Regular cardiac myocyte (primary cell): Measurements from ENCODE around the gene OR10A5. TPM values are rescaled to one million over a fixed set of nuclear protein-coding genes. Genes with fewer than 3 reads are reported as not detected.

ENCODE experiments used
- total RNA-seq: library from RNA; depleted of rRNA; stranded (reverse); fragments of >200 nt; gene quantifications from 2 replicates; pipeline ENCODE4 v1.2.3, GENCODE V29; 2014

OR10A5 gene, protein sequence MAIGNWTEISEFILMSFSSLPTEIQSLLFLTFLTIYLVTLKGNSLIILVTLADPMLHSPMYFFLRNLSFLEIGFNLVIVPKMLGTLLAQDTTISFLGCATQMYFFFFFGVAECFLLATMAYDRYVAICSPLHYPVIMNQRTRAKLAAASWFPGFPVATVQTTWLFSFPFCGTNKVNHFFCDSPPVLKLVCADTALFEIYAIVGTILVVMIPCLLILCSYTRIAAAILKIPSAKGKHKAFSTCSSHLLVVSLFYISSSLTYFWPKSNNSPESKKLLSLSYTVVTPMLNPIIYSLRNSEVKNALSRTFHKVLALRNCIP
- total RNA-seq, result not detected in 2 replicates

DNA sequence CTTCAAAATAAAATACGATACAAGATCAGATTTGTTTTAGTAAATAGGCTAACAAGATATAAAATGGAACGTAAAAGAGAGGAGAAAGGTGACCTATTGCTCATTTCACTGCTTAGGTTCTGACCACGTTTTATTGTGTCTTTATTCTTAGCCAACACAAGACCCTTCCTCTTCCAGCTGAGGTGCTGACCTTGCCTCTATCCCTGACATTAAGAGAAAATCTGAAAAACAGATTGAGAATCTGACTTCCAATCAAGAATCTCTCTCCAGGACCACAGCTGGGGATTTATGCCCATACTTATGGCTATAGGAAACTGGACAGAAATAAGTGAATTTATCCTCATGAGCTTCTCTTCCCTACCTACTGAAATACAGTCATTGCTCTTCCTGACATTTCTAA lies at the start of gene OR10A5:
Gene OR10A5 (plus strand): TSS at position 301 of the 400 bp plus-strand sequence. CDS start 0 bp downstream, at position 301.

DNA sequence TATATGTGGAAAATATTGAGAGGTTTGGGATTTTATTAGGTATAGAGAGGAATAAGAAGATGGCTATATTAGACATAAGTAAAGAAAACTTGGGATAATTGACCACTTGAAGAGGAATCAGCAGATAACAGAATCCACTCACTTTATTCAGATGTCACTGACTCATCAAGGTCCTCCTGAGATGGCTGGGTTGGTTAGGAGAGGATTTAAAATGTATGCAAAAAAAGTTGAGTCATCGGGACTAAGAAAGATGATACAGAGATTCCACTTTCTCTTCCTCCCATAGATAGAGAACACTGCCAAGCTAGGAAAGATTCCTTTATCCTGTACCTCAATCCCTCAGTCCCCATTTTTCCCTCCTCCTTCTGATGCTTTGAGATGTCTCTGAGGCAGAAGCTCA lies 46.1 kb upstream of the OR10A5 start, which contains the start of gene OR6A2:
Gene OR6A2 (minus strand): TSS at position 288 of the 400 bp plus-strand sequence. CDS start 3,981 bp downstream, outside the sequence.

DNA sequence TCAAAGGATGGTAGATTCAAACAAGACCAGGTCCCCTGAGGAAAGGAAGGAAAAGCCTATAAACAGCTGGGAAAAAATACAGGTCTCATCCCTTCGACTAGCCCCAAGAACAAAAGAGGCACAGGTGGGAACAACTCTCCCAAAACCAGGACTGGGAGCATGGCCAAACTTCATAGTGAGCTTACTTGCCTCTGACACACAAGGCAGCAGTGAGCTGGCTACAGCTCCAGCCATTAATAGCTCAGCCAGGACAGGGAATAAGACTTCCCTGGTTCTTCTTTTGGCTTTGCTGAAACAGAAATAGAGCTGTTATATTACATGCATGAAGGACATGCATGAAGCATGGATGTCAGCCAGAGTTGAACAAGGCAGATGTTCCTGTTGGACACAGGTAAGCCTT lies 17.5 kb downstream of the OR10A5 start, which contains the start of gene OR10A2:
Gene OR10A2 (plus strand): TSS at position 97 of the 400 bp plus-strand sequence. CDS start 6,698 bp downstream, outside the sequence.

DNA sequence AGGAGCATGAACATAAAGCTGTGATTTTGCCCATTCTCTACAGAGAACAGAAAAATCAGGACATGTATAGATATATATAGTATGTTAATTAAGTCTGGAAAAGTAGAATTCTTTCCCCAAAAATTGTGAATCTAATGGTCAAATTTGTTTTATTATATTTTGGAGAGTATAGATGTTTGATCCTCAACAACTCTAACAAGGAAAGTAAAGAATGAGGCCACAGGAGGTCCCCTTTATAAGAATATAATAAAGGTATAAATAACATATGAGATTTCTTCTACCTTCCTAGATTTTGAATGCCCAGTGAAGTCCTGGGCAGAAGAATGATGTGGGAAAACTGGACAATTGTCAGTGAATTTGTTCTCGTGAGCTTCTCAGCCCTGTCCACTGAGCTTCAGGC lies 30.8 kb downstream of the OR10A5 start, which contains the start of gene OR10A4:
Gene OR10A4 (plus strand): TSS at position 301 of the 400 bp plus-strand sequence. CDS start 23 bp downstream, at position 324.

DNA sequence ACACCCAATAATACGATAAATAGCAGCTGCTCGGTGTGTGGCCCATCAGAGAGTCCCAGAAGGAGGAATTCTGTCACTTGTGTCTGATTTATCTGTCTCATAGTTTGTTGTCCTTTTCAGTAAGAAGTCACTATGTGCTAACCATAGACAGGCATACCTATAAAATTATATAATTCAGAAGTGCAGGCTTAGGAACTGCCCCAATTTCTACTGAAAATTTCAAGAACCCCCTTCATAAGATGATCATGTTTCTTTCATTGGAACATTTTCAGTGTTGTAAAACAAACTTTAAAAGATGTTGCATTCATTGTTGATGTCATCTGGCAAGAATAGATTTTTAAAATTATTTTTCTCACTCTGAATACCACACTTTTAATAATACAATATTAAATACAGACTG lies 46.9 kb downstream of the OR10A5 start, which contains the start of gene OR2D2:
Gene OR2D2 (minus strand): TSS at position 101 of the 400 bp plus-strand sequence. CDS start 0 bp downstream, at position 101.

Other genes starting within 250 kb of the OR10A5 start
- gene RRP8, start 242.1 kb upstream of the OR10A5 start, total RNA-seq, result 8.7 and 15.0 TPM in 2 replicates
- gene ILK, start 241.9 kb upstream of the OR10A5 start, total RNA-seq, result 165 and 267 TPM in 2 replicates
- gene TAF10, start 233.5 kb upstream of the OR10A5 start, total RNA-seq, result 37.2 and 58.9 TPM in 2 replicates
- gene TPP1, start 226.3 kb upstream of the OR10A5 start, total RNA-seq, result 28.8 and 135 TPM in 2 replicates
- 1.1 and 1.3 TPM in 2 replicates for gene DCHS1, start 189.9 kb upstream of the OR10A5 start, total RNA-seq
- 68.8 and 105 TPM in 2 replicates for gene MRPL17, start 162.3 kb upstream of the OR10A5 start, total RNA-seq
- gene OR2AG2, start 73.7 kb upstream of the OR10A5 start, total RNA-seq, result under 0.01 and 0.28 TPM in 2 replicates
- not detected in 2 replicates for gene OR2AG1, start 62.7 kb upstream of the OR10A5 start, total RNA-seq
- gene OR6A2, start 46.0 kb upstream of the OR10A5 start, total RNA-seq, result 0.19 and 0.28 TPM in 2 replicates
- gene OR10A2, start 17.4 kb downstream of the OR10A5 start, total RNA-seq, result not detected in 2 replicates
- gene OR10A4, start 30.9 kb downstream of the OR10A5 start, total RNA-seq, result not detected in 2 replicates
- gene OR2D2, start 46.8 kb downstream of the OR10A5 start, total RNA-seq, result 0.28 and 0.38 TPM in 2 replicates
- not detected in 2 replicates for gene OR2D3, start 75.3 kb downstream of the OR10A5 start, total RNA-seq
- 6.8 and 7.1 TPM in 2 replicates for gene ZNF215, start 80.7 kb downstream of the OR10A5 start, total RNA-seq
- gene ZNF214, start 174.7 kb downstream of the OR10A5 start, total RNA-seq, result 3.1 and 3.9 TPM in 2 replicates
- gene NLRP14, start 174.8 kb downstream of the OR10A5 start, total RNA-seq, result under 0.01 and 0.19 TPM in 2 replicates
- under 0.01 TPM in 1 of 2 replicates, not detected in the other for gene RBMXL2, start 243.3 kb downstream of the OR10A5 start, total RNA-seq